Hematopoietic multipotent progenitor cell treated with erythropoietin and hydrocortisone succinate and interleukin-3 and kit ligand, for 4 days (in vitro differentiated cells): Measurements from ENCODE around the gene ZNRF3.
"Not testable (repeated sequence)": the region's sequence is repeated elsewhere in the genome, so short reads cannot be mapped to it uniquely, and the experiment has no call there.

ENCODE experiments used
- DNase-seq: peaks from one replicate; pipeline ENCODE4 v3.0.0-alpha.2; 2015

ZNRF3 gene

DNA sequence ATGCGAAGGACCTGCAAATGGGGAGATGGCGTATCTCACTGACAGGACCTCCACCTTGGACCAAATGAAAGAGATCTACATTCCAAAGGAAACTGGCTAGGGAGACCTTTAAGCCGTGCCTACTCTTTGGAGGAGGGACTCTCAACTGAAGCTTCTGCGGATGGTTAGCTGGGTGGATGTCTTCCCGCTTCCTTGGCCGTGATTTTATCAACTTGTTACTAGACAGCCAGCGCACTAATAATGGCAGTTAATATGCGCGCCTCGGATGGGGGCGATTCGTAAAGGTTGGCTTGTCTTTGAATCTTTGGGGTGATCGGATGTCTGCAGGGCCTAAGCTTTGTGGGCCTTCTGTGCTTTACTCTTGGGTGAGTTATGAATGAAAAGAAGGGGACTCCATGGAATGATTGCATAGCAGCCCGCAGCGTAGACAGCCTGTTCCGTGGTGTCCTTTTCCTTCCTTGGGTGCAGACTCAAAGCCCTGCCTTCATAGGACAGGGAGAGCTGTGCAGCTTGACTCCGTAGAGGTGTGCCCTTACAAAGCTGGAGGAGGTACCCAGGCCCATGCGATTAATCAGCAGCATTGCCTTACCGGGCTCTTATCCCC, 1.5 kb downstream of the ZNRF3 start:
- no peak for DNase-seq

DNA sequence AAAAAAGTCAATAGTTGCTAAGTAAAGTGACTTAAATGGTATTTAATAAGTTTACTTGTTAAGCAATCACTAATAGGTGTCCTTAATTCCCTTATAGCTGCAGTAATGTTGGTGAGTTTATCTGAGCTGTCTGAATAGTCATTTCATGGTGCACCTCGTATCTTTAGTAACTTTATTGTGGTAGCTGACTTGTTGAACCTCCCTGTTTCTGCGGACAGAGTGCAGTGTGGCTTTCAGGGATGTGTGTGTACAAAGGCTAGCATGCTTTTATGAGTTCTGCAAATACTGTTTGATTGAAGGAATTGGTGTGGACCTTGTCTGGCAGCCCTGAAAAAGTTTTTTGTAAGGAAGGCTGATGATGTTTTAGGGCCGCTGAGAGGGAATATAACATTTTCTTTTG, 2.6 kb downstream of the ZNRF3 start:
- no peak for DNase-seq

DNA sequence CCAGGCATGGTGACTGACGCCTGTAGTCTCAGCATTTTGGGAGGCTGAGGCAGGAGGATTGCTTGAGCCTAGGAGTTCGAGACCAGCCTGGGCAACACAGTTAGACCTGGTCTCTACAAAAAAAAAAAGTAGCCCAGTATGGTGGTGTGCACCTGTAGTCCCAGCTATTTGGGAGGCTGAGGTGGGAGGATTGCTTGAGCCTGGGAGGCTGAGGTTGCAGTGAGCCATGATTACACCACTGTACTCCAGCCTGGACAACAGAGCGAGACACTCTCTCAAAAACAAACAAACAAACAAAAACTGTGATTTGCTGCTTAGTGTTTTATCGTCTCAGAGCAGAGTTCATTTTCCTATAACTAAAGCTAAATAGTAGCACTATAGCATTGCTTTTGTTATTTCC, 3.3 kb downstream of the ZNRF3 start:
- DNase-seq, result not testable (repeated sequence)

DNA sequence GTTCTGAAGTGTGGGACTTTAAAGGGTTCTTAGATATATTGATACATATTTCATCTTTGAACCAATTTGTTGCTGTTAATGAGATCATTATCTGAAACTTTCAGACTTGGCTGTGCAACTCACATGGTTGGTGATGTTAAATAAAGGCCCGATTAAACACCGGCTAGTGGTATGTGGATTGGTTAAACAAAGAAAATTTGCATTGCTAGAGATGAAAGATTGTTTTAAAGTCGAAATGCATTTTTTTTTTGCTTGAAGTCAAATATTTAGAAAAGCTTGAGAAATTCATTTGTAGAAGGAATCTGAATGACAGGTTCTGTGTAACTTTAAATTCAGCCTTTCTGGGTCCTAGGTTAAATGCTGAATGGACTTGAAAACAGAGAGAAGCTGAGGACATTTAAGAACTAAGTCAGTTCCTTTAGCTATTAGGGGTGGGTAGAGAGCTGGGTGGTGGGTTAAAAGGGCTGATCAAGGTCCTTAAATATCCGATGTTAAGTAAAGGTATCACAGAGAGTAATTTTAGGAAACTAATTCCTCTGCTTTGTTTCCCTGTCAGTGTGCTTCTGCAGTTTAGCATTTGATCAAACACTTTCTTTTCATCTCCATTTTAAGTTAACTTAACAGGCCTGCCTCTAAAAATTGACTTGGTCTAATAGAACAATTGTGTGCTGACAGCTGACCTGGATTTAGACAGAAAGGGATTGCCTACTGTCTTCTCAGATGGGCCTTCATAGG, 4.5 kb downstream of the ZNRF3 start:
- no peak for DNase-seq

DNA sequence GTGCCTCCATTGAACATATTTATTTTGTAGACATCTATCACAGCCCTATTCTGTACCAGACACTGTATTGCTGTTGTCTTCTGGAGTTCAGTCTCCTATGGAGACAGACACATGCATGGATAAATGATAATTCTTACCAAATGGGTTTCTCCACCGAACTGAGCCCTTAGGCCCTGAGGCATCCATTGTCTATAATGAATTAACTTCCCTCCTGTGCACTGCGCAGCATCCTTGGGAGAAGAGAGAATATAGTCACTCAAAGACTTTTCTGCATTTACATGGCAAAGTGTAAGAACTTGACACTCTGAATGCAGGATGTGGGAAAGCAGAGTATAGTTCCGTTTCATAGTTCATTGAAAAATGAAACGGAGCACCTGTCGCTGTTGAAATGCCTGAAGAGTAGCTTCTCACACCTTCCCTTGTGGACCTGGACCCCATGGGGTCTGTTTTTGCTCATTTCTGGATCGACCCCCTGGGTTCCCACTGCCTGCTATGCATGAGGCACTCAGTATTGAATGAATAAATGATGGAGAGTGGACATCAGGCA, 6.2 kb downstream of the ZNRF3 start:
- DNase-seq, result no peak

DNA sequence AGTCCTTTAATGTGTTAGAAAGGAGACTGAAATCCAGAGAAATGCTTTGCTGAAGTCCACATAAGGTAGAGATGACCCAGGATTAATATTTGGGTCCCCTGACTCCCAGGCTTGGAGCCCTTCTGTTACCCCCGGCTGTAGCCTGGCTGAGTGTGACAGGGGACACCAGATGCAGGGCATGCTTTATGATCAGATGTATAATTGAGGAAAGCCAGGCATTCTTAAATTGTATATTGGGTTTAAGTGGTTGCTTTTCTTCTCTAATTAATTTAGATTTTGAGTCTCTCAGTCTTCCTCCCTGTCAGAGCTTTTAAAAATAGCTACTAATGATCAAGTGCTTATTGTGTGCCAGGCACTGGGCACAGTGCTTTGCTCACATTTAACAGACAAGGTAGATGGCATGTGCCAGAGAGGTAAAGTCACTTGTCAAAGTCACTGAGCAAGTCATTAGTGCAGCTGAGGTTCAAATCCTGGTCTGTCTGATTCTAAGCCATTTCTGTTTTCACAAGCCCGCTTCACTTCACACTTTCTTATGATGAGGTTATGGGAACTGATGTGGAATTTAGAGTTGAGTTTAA, 7.9 kb downstream of the ZNRF3 start:
- no peak for DNase-seq

DNA sequence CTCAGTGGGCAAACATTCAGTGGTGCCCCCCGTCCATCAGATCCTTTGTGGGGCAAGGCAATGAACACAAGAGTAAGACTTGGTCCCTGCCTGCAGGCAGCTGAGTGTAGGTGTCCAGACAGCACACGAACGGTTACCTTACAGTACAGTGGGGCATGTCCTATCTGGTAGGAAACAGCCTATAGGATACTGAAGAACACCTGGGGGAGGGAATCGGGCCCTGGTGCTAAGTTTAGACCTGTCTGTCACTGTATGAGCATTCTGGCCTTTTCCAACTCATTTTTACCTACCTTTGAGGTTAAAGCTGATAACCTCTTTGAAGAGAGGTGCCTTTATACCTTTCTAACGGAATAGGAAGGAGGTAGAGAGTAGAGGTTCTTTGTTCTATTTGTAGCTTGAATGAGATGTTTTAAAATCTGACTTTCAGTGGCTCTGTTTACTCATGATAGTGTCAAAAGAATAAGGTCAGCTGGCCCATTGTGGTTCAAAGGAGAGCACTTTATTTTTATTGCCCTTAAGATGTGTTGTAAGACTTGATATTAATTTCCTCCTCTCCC, 8.9 kb downstream of the ZNRF3 start:
- no peak for DNase-seq

DNA sequence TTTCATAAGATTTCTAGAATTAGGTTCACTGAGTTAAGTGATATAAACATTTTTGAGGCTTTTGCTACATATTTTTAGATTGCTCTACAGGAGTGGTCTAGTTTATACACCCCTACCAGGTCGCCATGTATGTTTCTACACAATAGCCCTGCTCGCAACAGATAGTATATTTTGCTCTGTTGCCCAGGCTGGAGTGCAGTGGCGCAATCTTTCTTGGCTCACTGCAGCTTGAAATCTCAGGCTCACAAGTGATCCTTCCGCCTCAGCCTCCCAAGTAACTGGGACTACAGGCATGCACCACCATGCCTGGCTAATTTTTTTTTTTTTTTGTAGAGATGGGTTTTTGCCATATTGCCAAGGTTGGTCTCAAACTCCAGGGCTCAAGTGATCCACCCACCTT, 10.4 kb downstream of the ZNRF3 start:
- DNase-seq, result peak; percentile 39

DNA sequence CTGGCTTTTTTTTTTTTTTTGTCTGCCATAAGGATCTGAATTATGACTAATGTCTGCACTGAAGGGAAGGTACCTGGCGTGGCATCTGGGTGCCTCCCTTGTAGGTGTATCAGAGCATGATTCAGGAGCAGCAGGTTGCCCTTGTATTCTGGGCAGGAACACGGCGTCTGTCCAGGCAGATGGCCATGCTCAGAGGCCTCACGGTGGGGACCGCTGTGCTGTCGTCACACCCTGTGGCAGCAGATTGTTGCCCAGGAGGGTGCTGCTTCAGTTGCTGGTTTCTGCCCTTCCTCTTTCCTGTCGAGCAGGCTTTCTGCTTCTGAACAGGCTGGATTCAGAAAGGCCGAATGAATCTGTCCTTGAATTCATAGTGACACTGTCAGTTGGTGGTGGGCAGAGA, 11.0 kb downstream of the ZNRF3 start:
- DNase-seq, result peak; percentile 84

DNA sequence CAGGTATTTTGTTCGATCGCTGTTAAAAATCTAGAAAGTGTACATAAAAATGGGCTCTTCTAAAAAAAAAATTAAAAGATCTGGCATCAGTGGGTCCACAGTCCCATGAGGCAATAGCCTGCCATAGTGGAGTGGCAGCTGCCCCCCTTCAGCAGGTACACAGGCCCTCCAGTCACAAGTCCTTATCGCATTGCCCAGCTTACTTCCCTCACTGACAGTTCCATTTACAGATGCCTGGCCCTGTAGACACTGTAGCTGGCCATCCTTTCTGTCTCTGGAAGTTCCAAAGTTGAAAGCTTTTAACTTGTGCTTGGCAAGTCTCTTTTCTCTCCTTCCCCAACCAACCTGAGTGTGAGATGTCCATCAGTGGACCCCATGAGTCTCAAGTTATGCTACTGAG, 11.4 kb downstream of the ZNRF3 start:
- peak; percentile 78 for DNase-seq

DNA sequence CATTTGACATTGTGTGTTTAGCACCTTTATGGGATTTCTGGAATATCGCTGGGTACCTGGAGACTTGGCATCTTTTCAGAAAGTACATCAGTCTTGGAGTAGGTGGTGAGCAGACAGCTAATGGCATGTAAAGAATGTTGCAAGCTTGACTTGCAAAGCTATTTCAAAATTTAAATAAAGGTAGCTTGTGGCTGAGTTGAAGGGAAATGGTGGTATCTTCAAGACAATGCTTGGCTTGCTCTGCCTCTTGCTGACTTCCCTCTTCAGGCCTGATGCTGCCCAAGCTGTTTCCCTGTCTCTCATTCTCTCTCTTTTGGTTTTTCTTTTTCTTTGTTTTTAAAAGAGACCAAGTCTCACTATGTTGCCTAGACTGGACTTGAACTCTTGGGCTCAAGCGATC, 13.2 kb downstream of the ZNRF3 start:
- peak; percentile 62 for DNase-seq

DNA sequence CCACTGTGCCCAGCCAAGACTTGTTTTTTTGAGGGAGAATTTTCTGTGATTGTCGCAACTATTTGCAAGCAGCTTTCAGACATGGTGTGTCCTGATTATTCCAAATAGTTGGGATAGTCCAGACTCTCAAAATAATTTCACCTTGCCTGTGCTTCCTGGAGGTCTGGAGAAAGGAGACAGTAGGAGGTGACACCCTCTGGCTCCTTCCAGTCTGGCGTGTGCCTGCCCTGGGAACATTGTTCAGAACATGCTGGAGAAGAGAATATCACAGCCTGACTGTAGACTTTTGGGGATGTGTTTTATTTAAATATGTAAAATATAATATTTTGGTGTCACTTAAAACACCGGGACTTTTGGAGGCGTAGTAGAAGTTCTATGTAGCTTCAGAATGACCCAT, 14.9 kb downstream of the ZNRF3 start:
- no peak for DNase-seq

DNA sequence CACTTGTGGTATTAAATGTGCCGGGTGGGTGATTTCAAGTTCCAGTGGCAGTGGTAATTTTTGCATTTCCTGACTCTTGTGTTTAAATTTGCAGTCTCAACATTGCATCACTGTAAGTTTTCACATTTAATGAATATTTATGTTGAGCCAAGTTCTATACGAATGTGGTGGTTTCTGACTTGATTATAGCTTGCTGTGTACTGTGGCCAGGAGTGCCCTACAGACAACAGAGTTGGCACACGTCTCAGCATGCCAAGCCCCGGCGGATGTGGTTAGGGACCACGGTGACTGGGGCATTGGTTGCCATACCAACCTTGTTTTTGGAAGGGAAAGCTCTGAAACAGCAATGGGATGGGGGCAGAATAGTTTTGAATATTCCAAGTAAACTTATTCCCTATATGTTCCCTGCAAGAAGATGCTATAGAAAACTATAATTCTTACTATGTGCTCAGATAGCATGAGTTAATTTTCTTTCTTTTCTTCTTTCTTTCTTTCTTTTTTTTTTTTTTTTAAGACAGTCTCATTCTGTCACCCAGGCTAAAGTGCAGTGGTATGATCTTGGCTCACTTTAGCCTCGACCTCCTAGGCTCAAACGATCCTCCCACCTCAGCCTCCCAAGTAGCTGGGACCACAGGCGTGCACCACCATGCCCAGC, 16.0 kb downstream of the ZNRF3 start:
- peak; percentile 91 for DNase-seq

DNA sequence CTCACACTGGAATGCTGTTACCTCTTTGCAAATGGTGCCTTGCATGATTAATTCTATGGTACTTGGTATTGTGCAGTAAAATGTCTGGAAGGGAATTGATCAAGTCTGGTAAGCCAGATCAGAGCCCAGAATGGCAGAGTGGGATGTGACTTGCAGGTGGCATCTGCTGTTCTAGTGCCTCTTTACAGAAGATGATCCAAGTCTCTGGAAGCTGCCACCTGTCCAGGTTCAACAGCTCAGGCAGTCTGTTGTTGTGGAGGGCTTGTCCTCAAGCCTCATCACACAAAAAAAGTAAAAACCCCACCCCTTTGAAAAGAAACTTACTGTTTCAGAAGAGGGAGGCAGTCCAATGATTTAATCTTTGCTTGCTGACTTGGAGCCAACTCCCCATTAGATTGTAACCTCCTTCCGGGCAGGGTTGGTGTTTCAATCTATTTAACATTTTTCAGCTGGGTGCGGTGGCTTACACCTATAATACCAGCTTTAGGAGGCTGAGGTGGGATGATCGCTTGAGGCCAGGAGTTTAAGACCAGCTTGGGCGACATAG, 17.1 kb downstream of the ZNRF3 start:
- DNase-seq, result peak; percentile 45

DNA sequence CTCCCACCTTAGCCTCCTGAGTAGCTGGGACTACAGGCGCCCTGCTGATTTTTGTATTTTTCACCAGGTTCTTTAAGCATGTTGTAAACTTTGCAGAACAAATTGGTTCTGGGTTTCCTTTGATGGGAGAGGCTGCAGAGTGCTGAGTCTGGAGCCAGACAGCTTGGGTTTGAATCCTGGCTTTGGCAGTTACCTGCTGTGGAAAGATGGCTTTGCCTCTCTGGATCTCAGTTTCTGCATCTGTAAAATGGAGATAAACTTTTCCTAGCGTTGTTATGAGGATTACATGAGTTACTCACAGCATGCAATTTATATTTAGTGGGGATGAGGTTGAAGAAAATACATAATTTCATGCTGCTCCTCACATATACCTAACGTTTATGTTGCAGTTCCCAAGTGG, 19.1 kb downstream of the ZNRF3 start:
- DNase-seq, result no peak

DNA sequence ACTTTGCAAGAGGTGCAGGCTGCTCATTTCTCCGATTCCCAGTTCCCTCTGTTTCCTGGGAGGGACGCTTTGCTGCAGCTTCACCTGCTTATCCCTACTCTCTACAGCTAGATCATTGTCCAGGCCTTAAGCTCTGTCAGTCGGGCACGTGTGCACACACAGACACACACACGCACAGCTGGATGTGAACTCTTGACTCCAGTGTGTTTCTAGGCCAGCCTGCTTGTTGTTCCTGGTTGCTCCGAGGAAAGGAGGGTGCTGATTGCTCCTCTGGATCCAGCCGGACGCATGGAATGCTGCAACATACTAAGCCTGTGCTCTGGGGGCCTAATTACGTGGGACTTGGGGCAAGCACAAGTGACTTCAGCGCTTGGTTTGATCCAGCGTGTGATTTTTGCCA, 19.7 kb downstream of the ZNRF3 start:
- DNase-seq, result no peak

DNA sequence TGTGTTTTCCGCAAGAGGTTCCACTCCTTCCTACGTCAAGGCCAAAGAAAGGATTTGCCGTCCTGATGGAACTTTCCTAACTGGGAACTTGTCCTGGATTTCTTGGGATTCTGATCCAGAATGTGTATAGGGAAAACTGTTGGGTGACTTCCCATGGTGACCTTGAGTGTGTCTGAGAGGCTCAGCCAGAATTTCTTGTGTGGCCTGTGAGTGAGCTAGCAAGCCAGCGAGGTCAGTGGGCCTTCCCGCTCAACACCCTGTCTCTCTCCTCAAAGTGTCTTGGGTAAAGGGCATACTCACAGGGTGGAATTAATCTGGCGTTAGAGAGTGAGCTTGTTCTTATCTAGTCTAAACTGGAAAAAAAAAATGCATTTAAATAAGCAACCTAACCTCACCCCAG, 20.4 kb downstream of the ZNRF3 start:
- DNase-seq, result no peak

DNA sequence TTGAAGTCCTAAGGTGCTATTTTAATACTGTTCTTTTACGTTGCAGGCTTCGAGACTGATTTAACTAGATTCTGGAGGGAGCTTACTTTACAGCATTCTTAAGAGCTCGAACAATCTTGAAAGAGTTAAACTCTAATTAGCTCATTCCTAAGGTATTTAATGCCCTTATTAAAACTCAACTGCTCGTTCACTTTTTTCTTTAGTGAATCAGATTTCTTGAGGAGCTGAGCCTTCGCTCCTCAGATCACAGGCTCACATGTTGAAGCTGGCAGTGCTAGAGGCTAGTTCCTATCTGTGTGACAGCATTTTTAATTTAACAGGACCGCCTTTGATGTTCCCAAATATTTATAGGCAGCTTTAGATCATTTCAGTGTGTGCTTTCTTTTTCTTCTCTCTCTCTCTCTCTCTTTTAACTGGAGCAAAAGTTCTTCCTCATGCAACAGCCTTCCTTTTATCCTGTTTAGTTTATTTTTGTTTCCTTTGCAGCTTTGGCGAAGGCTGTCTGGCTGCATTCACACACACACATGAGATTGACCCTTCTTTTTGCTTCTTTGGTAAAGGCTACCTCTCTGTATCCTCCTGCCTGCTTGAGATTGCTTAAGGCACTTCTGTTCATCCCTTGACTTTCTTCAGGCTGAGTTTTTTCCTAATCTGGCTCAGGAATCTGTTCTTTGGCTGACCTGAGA, 21.0 kb downstream of the ZNRF3 start:
- DNase-seq, result no peak

DNA sequence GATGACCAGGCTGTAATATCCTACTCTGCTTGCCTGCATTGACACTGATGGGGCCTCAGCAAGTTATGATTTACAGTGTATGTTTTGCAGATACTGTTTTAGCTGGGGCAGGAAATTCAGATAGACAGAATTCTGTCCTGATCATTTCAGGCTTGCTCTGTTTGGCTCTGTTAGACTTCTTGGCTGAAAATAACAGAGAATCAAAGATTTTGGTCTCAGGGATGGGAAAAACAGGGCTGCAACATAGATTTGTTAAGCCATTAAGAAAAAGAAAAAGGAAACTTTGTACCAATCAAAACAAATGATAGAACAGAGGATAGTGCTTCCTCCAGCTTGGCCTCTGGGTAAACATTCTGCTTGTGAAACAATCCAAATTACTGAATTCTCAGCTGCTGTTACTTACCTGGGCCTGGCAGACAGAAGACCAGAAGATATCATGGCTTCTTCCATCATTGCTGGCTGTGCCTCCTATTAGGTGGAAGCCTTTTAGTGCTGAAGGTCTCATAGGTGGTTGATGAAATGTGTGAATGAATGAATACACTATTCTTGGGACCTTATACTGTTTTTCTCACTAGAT, 22.0 kb downstream of the ZNRF3 start:
- no peak for DNase-seq

DNA sequence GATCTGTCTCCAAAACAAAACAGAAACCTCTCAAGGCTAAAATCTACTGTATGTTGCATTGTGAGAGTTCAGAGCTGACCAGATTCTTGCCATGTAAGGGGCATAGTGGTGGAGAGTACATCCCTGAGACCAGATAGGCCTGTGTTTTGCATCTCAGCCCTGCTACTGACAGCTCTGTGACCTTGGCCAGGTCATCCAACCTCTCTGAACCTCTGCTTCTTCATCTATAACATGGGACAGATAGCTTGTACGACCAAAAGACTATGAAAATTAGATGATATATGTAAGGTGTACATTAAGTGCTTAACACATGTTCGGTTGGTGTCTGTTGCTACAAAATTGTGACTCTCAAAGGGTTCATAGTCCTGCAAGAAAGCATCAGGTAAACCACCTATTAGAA, 22.9 kb downstream of the ZNRF3 start:
- no peak for DNase-seq

DNA sequence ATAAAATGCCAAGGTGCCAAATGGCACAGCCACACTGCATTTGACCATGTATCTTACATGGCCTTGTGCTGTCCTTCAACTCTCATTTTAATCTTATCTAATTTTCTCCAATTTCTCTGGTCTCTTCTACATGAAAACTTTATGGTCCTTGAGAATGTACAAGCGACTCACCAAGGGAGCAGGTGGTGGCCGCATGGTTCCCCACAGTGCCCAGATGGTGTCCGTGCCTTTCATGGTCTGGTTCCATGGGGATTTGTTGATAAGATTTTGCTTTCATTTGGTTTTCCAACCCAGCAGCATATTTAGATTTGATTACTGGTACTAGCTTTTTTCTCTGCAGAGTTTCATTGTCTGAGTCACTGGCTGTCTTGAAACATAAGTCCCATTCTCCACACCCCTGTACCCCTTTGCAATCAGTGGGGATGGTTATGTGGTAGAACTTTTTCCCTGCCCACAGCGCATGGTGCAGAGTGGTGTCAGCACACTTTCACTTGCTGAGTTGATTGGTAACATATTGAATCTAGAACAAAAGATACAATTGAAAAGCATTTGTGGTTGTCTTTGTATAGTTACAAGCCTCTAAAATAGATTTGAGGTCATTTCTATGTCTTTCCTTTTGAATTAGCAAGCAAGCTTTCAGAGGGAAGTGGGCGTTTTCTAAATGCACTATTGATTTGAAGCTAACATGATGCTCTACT, 24.1 kb downstream of the ZNRF3 start:
- DNase-seq, result no peak

DNA sequence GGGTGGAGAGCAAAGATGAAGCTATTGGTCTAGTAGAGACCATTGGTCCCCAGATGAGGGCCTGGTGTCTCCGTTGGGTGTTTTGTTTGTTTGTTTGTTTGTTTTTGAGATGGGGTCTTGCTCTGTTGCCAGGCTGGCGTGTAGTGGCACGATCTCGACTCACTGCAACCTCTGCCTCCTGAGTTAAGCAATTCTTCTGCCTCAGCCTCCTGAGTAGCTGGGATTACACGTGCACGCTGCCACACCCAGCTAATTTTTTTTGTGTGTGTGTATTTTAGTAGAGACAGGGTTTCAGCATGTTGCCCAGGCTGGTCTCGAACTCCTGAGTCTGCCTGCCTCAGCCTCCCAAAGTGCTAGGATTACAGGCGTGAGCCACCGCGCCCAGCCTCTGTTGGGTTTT, 25.4 kb downstream of the ZNRF3 start:
- DNase-seq, result not testable (repeated sequence)
